GM19452 (cell line): ENCODE data around the gene FAM149B1.
A peak's percentile ranks its signal among the peaks of the same experiment; 100 is the strongest.
"Not testable (repeated sequence)": the region's sequence is repeated elsewhere in the genome, so short reads cannot be mapped to it uniquely, and the experiment has no call there.

Source experiments
- ATAC-seq: cut with Tn5 transposase; IDR thresholded peaks from one replicate; pipeline ENCODE4 v1.9.1; 2021; ENCODE audit not compliant: unreplicated experiment

The FAM149B1 gene

GRCh38 chr10:73167783-73168464, at the start of gene FAM149B1, which contains the start of gene ECD:
Gene FAM149B1, plus strand, starts transcription at chr10:73168119. Its CDS starts 221 bp downstream, at chr10:73168340.
Gene ECD, minus strand, starts transcription at chr10:73168008. Its CDS starts 4,071 bp downstream, at chr10:73163937.
- ATAC-seq = peak; percentile 87

- no peak for ATAC-seq
These were observed 48.5 kb upstream of the FAM149B1 start for GRCh38 chr10:73119457-73119856.

GRCh38 chr10:73119952-73120351, 48.0 kb upstream of the FAM149B1 start:
- ATAC-seq = no peak

GRCh38 chr10:73126343-73126742, 41.6 kb upstream of the FAM149B1 start:
- no peak for ATAC-seq

- ATAC-seq = no peak
These were observed 36.6 kb upstream of the FAM149B1 start for GRCh38 chr10:73131301-73131700.

GRCh38 chr10:73131913-73132686, 35.8 kb upstream of the FAM149B1 start:
- ATAC-seq = no peak

- no peak for ATAC-seq
These were observed 33.2 kb upstream of the FAM149B1 start for GRCh38 chr10:73134727-73135126.

- ATAC-seq = no peak
These were observed 31.3 kb upstream of the FAM149B1 start for GRCh38 chr10:73136627-73137026.

- ATAC-seq = no peak
These were observed 28.7 kb upstream of the FAM149B1 start for GRCh38 chr10:73139251-73139650.

- no peak for ATAC-seq
These were observed 26.3 kb upstream of the FAM149B1 start for GRCh38 chr10:73141603-73142002.

GRCh38 chr10:73150633-73151413, 17.1 kb upstream of the FAM149B1 start:
- not testable (repeated sequence) for ATAC-seq

GRCh38 chr10:73152009-73152408, 15.9 kb upstream of the FAM149B1 start:
- no peak for ATAC-seq

- ATAC-seq = no peak
These were observed 11.9 kb upstream of the FAM149B1 start for GRCh38 chr10:73156054-73156453.

- ATAC-seq = no peak
These were observed 8.8 kb upstream of the FAM149B1 start for GRCh38 chr10:73159038-73159648.

- no peak for ATAC-seq
These were observed 6.8 kb upstream of the FAM149B1 start for GRCh38 chr10:73161079-73161478.

GRCh38 chr10:73161662-73162061, 6.3 kb upstream of the FAM149B1 start:
- no peak for ATAC-seq

GRCh38 chr10:73163096-73163495, 4.8 kb upstream of the FAM149B1 start:
- ATAC-seq = no peak

- ATAC-seq = no peak
These were observed 947 bp upstream of the FAM149B1 start for GRCh38 chr10:73166972-73167371.

- no peak for ATAC-seq
These were observed 499 bp upstream of the FAM149B1 start for GRCh38 chr10:73167458-73167782.

GRCh38 chr10:73168465-73168803, 515 bp downstream of the FAM149B1 start:
- peak; percentile 32 for ATAC-seq

- no peak for ATAC-seq
These were observed 1.4 kb downstream of the FAM149B1 start for GRCh38 chr10:73169320-73169719.
